Activated CD8-positive, alpha-beta memory T cell treated with anti-CD3 and anti-CD28 coated beads, Interleukin-2, amount 50 U/mL, for 24 hours (primary cell): ENCODE results near the gene KCTD14.
"Not testable (repeated sequence)": the region's sequence is repeated elsewhere in the genome, so short reads cannot be mapped to it uniquely, and the experiment has no call there.

Source experiments
- DNase-seq: peaks from one replicate; pipeline ENCODE4 v3.0.0-alpha.2; 2020; ENCODE audit errors: extremely low read depth

Gene KCTD14

GRCh38 chr11:78022397-78023396, at the start of gene KCTD14:
TSS of gene KCTD14 (minus strand) at chr11:78023276. CDS start at chr11:78023249, 27 bp downstream.
- no peak for DNase-seq

- DNase-seq, result no peak
Measured at GRCh38 chr11:78072455-78072854, 49.4 kb upstream of the KCTD14 start.

DNA sequence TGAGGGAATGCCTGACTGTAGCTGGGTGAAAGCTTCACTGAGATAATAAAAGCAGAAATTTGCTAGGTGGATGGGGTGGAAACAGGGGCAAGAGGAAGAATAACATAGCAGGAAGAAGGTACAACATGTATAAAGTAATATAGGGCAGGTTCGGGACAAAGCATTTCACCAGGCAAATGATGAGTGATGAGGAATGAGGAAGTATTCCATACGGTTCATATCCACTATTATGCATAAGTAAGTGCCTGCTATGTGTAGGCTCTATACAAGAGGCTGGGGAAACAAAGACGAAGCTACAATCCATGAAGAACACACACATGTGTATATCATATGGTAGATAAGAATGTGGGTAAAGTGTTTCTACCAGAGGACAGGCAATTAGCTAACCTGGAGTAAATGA, 48.6 kb upstream of the KCTD14 start:
- DNase-seq, result no peak

- DNase-seq, result no peak
Measured at GRCh38 chr11:78070621-78071020, 47.5 kb upstream of the KCTD14 start.

- no peak for DNase-seq
Measured at GRCh38 chr11:78069465-78069864, 46.4 kb upstream of the KCTD14 start.

GRCh38 chr11:78067704-78068103, 44.6 kb upstream of the KCTD14 start:
- no peak for DNase-seq

- no peak for DNase-seq
Measured at GRCh38 chr11:78066471-78066870, 43.4 kb upstream of the KCTD14 start.

DNA sequence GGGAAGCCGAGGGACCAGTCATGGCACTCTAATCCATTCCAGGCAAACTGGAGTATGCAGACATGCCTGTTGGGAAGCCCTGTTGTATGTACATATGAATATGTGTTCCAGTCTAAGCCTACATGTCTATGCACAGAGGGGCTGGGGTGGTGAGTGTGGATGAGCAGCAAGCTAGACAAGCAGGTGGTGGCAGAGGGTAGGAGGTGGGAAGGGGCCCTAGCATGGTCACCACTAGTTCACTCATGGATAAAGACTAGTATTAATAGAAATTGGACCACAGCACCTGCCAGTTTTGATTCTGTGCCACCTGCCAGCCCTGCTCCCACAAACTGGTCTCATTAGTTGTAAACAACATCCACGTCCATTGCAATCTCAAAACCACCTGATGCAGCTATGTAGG, 42.1 kb upstream of the KCTD14 start:
- DNase-seq, result no peak

GRCh38 chr11:78063440-78064181, 40.5 kb upstream of the KCTD14 start, which contains the start of gene THRSP:
TSS of gene THRSP (plus strand) at chr11:78063861. CDS start at chr11:78063882, 21 bp downstream.
- no peak for DNase-seq

DNA sequence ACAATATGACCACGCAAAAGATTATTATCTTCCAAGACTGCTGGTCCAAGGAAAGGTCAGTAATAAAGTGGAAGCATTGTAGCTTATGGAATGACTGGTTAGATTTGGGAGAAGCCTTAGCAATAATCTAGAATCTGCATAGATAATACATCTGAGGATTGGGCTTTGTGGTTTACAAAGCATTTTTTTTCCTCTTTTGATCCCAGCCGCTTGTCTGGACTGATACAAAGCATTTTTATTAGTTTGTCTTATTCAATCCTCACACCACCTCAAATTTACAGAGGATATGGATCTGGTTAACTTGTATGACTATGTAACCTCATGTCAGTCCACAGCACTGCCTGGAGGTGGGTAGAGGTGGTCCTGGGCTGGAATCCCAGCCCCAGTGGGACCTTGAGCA, 39.6 kb upstream of the KCTD14 start:
- DNase-seq, result no peak

DNA sequence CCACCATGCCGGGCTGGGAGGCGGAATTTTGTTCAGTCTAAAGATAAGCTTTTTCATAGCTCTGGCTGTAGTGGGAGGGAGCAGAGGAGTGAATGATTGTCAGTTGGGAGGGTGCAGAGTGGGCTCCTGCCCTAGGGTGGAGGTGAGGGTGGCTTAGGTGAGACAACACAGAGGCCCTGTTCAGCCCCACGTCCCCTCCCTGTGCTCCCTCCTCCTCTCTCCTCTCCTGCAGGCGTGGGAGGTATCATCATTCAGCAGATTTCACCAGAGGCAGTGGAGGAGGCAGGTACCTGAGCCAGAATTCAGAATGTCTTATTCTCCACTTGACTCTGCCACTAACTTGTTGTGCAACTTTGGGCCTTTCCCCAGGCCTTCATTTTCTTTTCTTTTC, 38.8 kb upstream of the KCTD14 start:
- no peak for DNase-seq

- DNase-seq, result no peak
Measured at GRCh38 chr11:78061088-78061920, 38.2 kb upstream of the KCTD14 start.

GRCh38 chr11:78060533-78060932, 37.5 kb upstream of the KCTD14 start:
- DNase-seq, result no peak

DNA sequence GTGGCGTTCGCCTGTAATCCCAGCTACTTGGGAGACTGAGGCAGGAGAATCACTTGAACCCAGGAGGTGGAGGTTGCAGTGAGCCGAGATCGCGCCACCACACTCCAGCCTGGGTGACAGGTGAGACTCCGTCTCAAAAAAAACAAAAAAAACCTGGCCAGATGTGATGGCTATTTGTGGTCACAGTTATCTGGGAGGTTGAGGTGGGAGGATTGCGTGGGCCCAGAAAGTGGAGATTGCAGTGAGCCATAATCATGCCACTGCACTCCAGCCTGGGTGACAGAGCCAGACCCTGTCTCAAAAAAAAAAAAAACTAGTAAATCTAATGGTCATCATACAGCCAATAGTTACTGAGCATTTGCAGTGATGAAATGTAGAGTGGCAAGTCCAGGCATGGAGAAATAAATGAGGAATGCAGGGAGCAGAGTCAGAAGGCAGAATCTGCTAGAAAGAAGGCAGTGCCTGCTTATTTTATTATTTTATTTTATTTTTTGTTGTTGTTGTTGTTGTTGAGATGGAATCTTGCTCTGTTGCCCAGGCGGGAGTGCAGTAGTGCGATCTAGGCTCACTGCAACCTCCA, 36.8 kb upstream of the KCTD14 start:
- not testable (repeated sequence) for DNase-seq

GRCh38 chr11:78057462-78058055, 34.5 kb upstream of the KCTD14 start:
- no peak for DNase-seq

GRCh38 chr11:78056093-78056492, 33.0 kb upstream of the KCTD14 start:
- DNase-seq, result no peak

DNA sequence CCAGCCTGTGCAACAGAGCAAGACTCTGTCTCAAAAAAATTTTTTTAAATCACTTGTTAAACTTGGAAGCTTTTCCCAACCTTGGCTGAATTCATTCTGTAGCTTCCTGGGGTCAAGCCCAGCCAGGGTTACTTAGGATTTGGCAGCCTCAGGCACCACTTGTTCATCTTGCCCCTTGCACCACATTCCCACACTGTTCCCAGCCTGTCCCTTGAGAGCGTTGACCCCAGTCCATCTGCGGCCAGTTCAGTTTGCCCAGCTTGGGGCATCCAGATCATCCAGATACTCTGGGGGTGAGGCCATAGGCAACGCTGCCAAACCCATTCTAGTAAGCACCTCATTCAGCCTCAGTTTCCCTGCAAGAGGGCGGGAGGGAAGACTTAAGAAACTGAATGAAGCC, 31.9 kb upstream of the KCTD14 start:
- DNase-seq, result no peak

DNA sequence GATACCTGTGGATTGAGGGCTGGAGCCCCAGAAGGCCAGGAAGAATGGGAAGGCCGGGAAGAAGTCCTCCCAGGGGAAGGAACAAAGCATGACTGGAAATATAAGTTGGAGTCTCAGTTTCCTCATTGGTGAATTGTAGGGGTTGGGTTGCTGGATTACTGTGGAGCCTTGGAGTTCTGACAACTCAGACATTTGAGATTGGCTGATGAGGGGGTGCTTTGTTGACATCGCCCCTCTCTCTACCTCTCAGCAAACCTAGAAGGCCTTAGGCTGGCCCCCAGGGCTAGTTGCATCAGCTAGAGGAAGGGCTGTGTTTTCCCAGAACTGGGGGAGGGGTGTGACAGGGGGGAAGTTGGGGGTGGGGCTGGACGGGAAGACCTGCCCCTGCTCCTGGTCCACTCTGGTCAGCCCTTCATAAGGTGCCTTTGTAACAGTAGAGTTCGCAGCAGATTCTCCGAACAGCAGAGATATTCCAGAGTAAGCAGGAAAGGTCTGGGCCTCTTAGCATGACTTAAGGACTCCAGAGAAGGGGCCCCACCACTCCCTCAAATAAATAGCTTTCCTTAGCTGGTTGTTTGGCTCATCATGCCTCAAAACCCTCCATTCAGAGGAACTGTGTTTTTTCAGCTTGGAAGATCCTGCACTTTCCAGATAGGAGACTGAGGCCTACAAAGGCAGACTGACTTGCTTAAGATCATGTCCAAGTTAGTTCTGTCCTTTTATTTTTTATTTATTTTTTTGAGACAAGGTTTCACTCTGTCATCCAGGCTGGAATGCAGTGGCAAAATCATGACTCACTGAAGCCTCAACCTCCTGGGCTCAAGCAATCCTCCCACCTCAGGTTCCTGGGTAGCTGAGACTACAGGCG, 28.1 kb upstream of the KCTD14 start:
- DNase-seq, result no peak

GRCh38 chr11:78049348-78049747, 26.3 kb upstream of the KCTD14 start:
- DNase-seq, result no peak

- DNase-seq, result no peak
Measured at GRCh38 chr11:78048561-78048960, 25.5 kb upstream of the KCTD14 start.
